WTC11 (cell line): ENCODE measurements around the gene SPRED2. TPM values are rescaled to one million over a fixed set of nuclear protein-coding genes. Genes with fewer than 3 reads are reported as not detected.

ENCODE experiments used
- ATAC-seq: fragments of 200-7000 bp; cut with Tn5 transposase; 2 replicates; pipeline ENCODE4 v1.10.0; 2021; ENCODE audit warnings: mild to moderate bottlenecking, moderate library complexity
- CTCF ChIA-PET: fragments of 300-600 bp; sonication (Branson Sonifier 250); formaldehyde crosslinking; loops from one replicate; lab custom pipeline; 2021; ENCODE audit warnings: antibody characterized with exemption; lab: Charles Lee
- POLR2A ChIA-PET: fragments of 350-600 bp; sonication (Branson Sonifier 250); formaldehyde crosslinking; loops from one replicate; lab custom pipeline; 2021; ENCODE audit warnings: antibody characterized with exemption; lab: Charles Lee
- DNase-seq: peaks from one replicate; pipeline ENCODE4 v3.0.0; 2021; ENCODE audit warnings: low spot score
- H3K27ac Mint-ChIP-seq: 2 replicates; pipeline ENCODE4 v1.8.0; 2021; ENCODE audit warnings: mixed read lengths
- H3K27me3 Mint-ChIP-seq: 2 replicates; pipeline ENCODE4 v1.8.0; 2021; ENCODE audit warnings: low read depth, mild to moderate bottlenecking, moderate library complexity, mixed read lengths
- H3K36me3 Mint-ChIP-seq: 2 replicates; pipeline ENCODE4 v1.8.0; 2021; ENCODE audit warnings: mixed read lengths
- H3K4me1 Mint-ChIP-seq: 2 replicates; pipeline ENCODE4 v1.8.0; 2022; ENCODE audit warnings: mixed read lengths
- H3K4me3 Mint-ChIP-seq: 2 replicates; pipeline ENCODE4 v1.8.0; 2021; ENCODE audit warnings: mild to moderate bottlenecking, moderate library complexity, mixed read lengths
- H3K9me3 Mint-ChIP-seq: 2 replicates; pipeline ENCODE4 v1.8.0; 2021; ENCODE audit warnings: mixed read lengths
- ATF6 ChIP-seq: sonication (generic); formaldehyde crosslinking; IDR thresholded peaks from 2 replicates; pipeline ENCODE4 v1.8.1; 2023; ENCODE audit warnings: mild to moderate bottlenecking, missing genetic modification reagents
- CDX4 ChIP-seq: fragments of 250-450 bp; sonication (Bioruptor Pico); IDR thresholded peaks from 2 replicates; pipeline ENCODE4 v1.9.0; 2021; ENCODE audit warnings: moderate library complexity, mild to moderate bottlenecking, inconsistent platforms, borderline replicate concordance
- E2F5 ChIP-seq: sonication (generic); formaldehyde crosslinking; IDR thresholded peaks from 2 replicates; pipeline ENCODE4 v1.8.1; 2022; ENCODE audit warnings: mild to moderate bottlenecking, moderate library complexity, missing genetic modification reagents
- FOXJ3 ChIP-seq: sonication (generic); formaldehyde crosslinking; IDR thresholded peaks from 2 replicates; pipeline ENCODE4 v1.9.0; 2021; ENCODE audit warnings: missing genetic modification reagents, mild to moderate bottlenecking, borderline replicate concordance
- GRHL2 ChIP-seq: fragments of 250-450 bp; sonication (Bioruptor Pico); IDR thresholded peaks from 2 replicates; pipeline ENCODE4 v1.8.0; 2022; ENCODE audit warnings: mild to moderate bottlenecking, moderate library complexity; ENCODE audit not compliant: insufficient replicate concordance, severe bottlenecking
- HMGA2 ChIP-seq: fragments of 250-450 bp; sonication (Bioruptor Pico); IDR thresholded peaks from 2 replicates; pipeline ENCODE4 v1.4.0; 2021; ENCODE audit warnings: mild to moderate bottlenecking, moderate library complexity
- MAX ChIP-seq: sonication (generic); formaldehyde crosslinking; IDR thresholded peaks from 2 replicates; pipeline ENCODE4 v1.8.0; 2022; ENCODE audit warnings: mild to moderate bottlenecking, missing genetic modification reagents
- NR1H2 ChIP-seq: sonication (generic); formaldehyde crosslinking; IDR thresholded peaks from 2 replicates; pipeline ENCODE4 v1.9.0; 2021; ENCODE audit warnings: mild to moderate bottlenecking, moderate library complexity, missing genetic modification reagents
- NR2C2 ChIP-seq: sonication (generic); formaldehyde crosslinking; IDR thresholded peaks from 2 replicates; pipeline ENCODE4 v1.8.0; 2022; ENCODE audit warnings: mild to moderate bottlenecking, missing genetic modification reagents
- STAT6 ChIP-seq: sonication (generic); formaldehyde crosslinking; conservative IDR thresholded peaks from 2 replicates; pipeline ENCODE4 v1.8.1; 2023; ENCODE audit warnings: mild to moderate bottlenecking, low read depth, missing genetic modification reagents, moderate library complexity
- TEAD4 ChIP-seq: sonication (generic); formaldehyde crosslinking; IDR thresholded peaks from 2 replicates; pipeline ENCODE4 v1.8.0; 2022; ENCODE audit warnings: mild to moderate bottlenecking, missing genetic modification reagents
- TP53 ChIP-seq: sonication (generic); formaldehyde crosslinking; IDR thresholded peaks from 2 replicates; pipeline ENCODE4 v1.8.1; 2023; ENCODE audit warnings: mild to moderate bottlenecking, missing genetic modification reagents
- ZMAT4 ChIP-seq: fragments of 250-450 bp; sonication (Bioruptor Pico); IDR thresholded peaks from 2 replicates; pipeline ENCODE4 v1.9.0; 2021; ENCODE audit warnings: mild to moderate bottlenecking
- ZNF121 ChIP-seq: sonication (generic); formaldehyde crosslinking; IDR thresholded peaks from 2 replicates; pipeline ENCODE4 v1.8.0; 2023; ENCODE audit warnings: missing genetic modification reagents
- ZNF396 ChIP-seq: fragments of 250-450 bp; sonication (Bioruptor Pico); IDR thresholded peaks from 2 replicates; pipeline ENCODE4 v1.8.0; 2021; ENCODE audit warnings: mild to moderate bottlenecking, moderate library complexity, borderline replicate concordance
- ZNF425 ChIP-seq: fragments of 250-450 bp; sonication (Bioruptor Pico); conservative IDR thresholded peaks from 2 replicates; pipeline ENCODE4 v1.9.0; 2021; ENCODE audit warnings: mild to moderate bottlenecking
- total RNA-seq: library from RNA; stranded (reverse); gene quantifications from 3 replicates; pipeline ENCODE4 v1.2.3, GENCODE V29; 2021

Gene SPRED2
- total RNA-seq, 1 experiment from 2014 or later: 34.1 TPM

GRCh38 chr2:65388596-65389390, 43.6 kb downstream of the SPRED2 start:
- ChIA-PET POLR2A (interaction anchor here (0.7 kb wide), 1 partner anchor 64 kb away, joined by 7 read pairs; no protein-coding TSS in a partner anchor), CTCF (interaction anchor here (0.5 kb wide), 1 partner anchor 9 kb away, joined by 4 read pairs; no protein-coding TSS in a partner anchor)
- peak; percentile 43 for ATAC-seq
- no peak for TF ChIP-seq ATF6 (CRISPR knock-in tag)
- no peak for TF ChIP-seq ZMAT4 (CRISPR knock-in tag)
- no peak for TF ChIP-seq TP53 (CRISPR knock-in tag)
- no peak for TF ChIP-seq NR2C2 (CRISPR knock-in tag)
- TF ChIP-seq MAX (CRISPR knock-in tag): no peak
- no peak for TF ChIP-seq ZNF121 (CRISPR knock-in tag)
- TF ChIP-seq CDX4 (CRISPR knock-in tag): no peak
- no peak for TF ChIP-seq HMGA2 (CRISPR knock-in tag)
- TF ChIP-seq STAT6 (CRISPR knock-in tag): no peak
- no peak for TF ChIP-seq GRHL2 (CRISPR knock-in tag)
- no peak for TF ChIP-seq ZNF396 (CRISPR knock-in tag)
- no peak for TF ChIP-seq NR1H2 (CRISPR knock-in tag)
- no peak for TF ChIP-seq TEAD4
- no peak for TF ChIP-seq ZNF425 (CRISPR knock-in tag)
- TF ChIP-seq FOXJ3: no peak
- TF ChIP-seq E2F5 (CRISPR knock-in tag): no peak
- Mint-ChIP-seq H3K27ac (0 out of 2 replicates have a peak overlapping the region, but pooled peaks have one; percentile 14), H3K4me1 (peaks cover 36% of the 10 kb centered on the region), H3K4me3 (no peak overlapping the region), H3K9me3 (no peaks in the 10 kb centered on the region), H3K27me3 (no peaks in the 10 kb centered on the region), H3K36me3 (no peaks in the 10 kb centered on the region)
- DNase-seq: no peak
